Measurements from ENCODE around the gene SAMD4A.

The SAMD4A gene

DNA sequence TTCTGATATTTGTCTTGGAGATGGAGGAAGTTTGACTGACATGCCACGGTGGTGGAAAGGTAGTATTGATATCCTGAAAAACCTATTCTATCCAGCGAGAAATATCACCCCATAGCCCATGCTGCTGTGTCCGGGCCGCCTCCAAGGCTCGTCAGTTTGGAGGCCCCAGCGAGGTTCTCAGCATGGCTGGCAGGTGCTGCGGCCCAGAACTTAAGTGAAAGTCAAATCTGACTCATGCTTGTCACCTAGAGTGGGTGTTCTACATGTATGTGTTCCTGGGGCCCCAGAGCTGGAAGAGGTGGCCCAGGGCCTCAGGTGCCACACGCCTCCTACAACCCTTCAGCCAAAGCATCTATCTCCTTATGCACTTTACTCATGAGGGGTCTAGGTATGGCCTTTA is 242.8 kb downstream of the SAMD4A start:
- Histone ChIP-seq H3K9me3 (ENCODE audit: insufficient read depth, low read length) (no peaks in the 10 kb centered on the region; the same call in 1 of the 2 replicates), H3K36me3 (ENCODE audit: insufficient read depth, insufficient read length, low read length) (no peaks in the 10 kb centered on the region), H3K4me1 (ENCODE audit: insufficient read depth, insufficient read length) (peaks cover 7% of the 10 kb centered on the region), H3K27me3 (ENCODE audit: insufficient read depth, insufficient read length) (peaks cover 9% of the 10 kb centered on the region), H3K9ac (ENCODE audit: insufficient read length, low read depth) (no peak overlapping the region), H3K4me3 (ENCODE audit: insufficient read length, low read depth) (no peak overlapping the region)
- TF ChIP-seq SUZ12 (IDR thresholded peaks at IDR 0.05; ENCODE audit: extremely low read depth, insufficient read depth, insufficient read length): no peak
- TF ChIP-seq YY1 (IDR thresholded peaks at IDR 0.05; ENCODE audit: insufficient read depth, insufficient read length): no peak
- no peak for TF ChIP-seq ZNF274 (IDR thresholded peaks at IDR 0.05; ENCODE audit: low read depth, low read length)
- DNase-seq (ENCODE audit: low read depth, low spot score): no peak

DNA sequence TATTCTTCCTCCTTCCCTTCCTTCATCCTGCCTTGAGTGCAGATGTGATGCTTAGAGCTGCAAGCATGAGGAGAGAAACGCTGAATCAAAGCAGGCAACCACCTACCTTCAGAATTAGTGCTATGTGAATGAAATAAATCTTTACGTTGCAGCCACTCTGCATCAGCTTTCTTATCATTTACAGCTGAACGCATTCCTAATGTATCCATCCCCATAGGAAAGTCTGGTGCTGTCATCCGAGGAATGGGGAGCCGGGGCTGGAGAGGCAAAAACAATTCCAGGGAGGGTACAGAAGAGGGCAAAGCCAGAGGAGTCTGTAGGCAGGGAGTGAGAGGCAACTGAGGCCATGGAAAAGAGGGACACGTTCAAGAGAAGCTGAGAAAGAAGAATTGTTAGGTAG is 245.7 kb downstream of the SAMD4A start:
- H3K36me3 ChIP-seq (ENCODE audit: insufficient read depth, insufficient read length, low read length): no peaks in the 10 kb centered on the region
- no peaks in the 10 kb centered on the region for H3K4me1 ChIP-seq (ENCODE audit: insufficient read depth, insufficient read length)
- H3K4me3 ChIP-seq (ENCODE audit: insufficient read length, low read depth): no peak overlapping the region
- no peak overlapping the region for H3K9ac ChIP-seq (ENCODE audit: insufficient read length, low read depth)
- H3K27me3 ChIP-seq (ENCODE audit: insufficient read depth, insufficient read length): no peaks in the 10 kb centered on the region
- H3K9me3 ChIP-seq (ENCODE audit: insufficient read depth, low read length): no peaks in the 10 kb centered on the region; the same call in 1 of the 2 replicates
- no peak for TF ChIP-seq YY1 (IDR thresholded peaks at IDR 0.05; ENCODE audit: insufficient read depth, insufficient read length)
- no peak for TF ChIP-seq SUZ12 (IDR thresholded peaks at IDR 0.05; ENCODE audit: extremely low read depth, insufficient read depth, insufficient read length)
- TF ChIP-seq ZNF274 (IDR thresholded peaks at IDR 0.05; ENCODE audit: low read depth, low read length): no peak
- no peak for DNase-seq (ENCODE audit: low read depth, low spot score)

- no peaks in the 10 kb centered on the region for H3K4me1 ChIP-seq (ENCODE audit: insufficient read depth, insufficient read length)
Measured at GRCh38 chr14:54813081-54813480, 246.2 kb downstream of the SAMD4A start.

DNA sequence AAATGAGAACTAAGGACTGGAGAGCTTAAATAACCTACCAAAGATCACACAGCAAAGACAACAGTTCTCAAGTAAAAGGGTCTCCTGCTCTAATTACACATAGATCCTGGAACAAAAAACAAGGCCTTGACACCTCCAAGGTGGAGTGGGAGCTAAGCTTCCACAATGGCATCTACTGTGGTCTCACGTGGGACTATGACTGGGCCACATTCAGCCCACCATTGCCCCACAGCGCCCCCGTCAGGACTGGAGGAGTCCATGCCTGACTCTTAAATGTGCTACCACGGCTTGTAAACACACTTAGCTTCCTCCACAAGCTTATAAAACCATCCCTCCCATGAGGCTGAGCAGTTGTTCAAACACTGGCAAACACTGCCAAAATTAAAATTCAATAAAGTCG is 247.1 kb downstream of the SAMD4A start:
- no peak overlapping the region for H3K9ac ChIP-seq (ENCODE audit: insufficient read length, low read depth)
- no peak overlapping the region for H3K4me3 ChIP-seq (ENCODE audit: insufficient read length, low read depth)
- no peaks in the 10 kb centered on the region for H3K36me3 ChIP-seq (ENCODE audit: insufficient read depth, insufficient read length, low read length)
- no peaks in the 10 kb centered on the region for H3K4me1 ChIP-seq (ENCODE audit: insufficient read depth, insufficient read length)
- H3K9me3 ChIP-seq (ENCODE audit: insufficient read depth, low read length): no peaks in the 10 kb centered on the region; the same call in 1 of the 2 replicates
- TF ChIP-seq SUZ12 (IDR thresholded peaks at IDR 0.05; ENCODE audit: extremely low read depth, insufficient read depth, insufficient read length) (no peak), ZNF274 (IDR thresholded peaks at IDR 0.05; ENCODE audit: low read depth, low read length) (no peak), YY1 (IDR thresholded peaks at IDR 0.05; ENCODE audit: insufficient read depth, insufficient read length) (no peak)
- no peak for DNase-seq (ENCODE audit: low read depth, low spot score)
- no peaks in the 10 kb centered on the region for H3K27me3 ChIP-seq (ENCODE audit: insufficient read depth, insufficient read length)

More at GRCh38 chr14:54813081-54813480, 246.2 kb downstream of the SAMD4A start:
- Histone ChIP-seq H3K36me3 (ENCODE audit: insufficient read depth, insufficient read length, low read length) (no peaks in the 10 kb centered on the region), H3K27me3 (ENCODE audit: insufficient read depth, insufficient read length) (no peaks in the 10 kb centered on the region), H3K9ac (ENCODE audit: insufficient read length, low read depth) (no peak overlapping the region), H3K9me3 (ENCODE audit: insufficient read depth, low read length) (no peaks in the 10 kb centered on the region; the same call in 1 of the 2 replicates), H3K4me3 (ENCODE audit: insufficient read length, low read depth) (no peak overlapping the region)
- TF ChIP-seq ZNF274 (IDR thresholded peaks at IDR 0.05; ENCODE audit: low read depth, low read length) (no peak), YY1 (IDR thresholded peaks at IDR 0.05; ENCODE audit: insufficient read depth, insufficient read length) (no peak), SUZ12 (IDR thresholded peaks at IDR 0.05; ENCODE audit: extremely low read depth, insufficient read depth, insufficient read length) (no peak)
- no peak for DNase-seq (ENCODE audit: low read depth, low spot score)

GRCh38 chr14:54815016-54815415 is 248.1 kb downstream of the SAMD4A start:
- Histone ChIP-seq H3K36me3 (ENCODE audit: insufficient read depth, insufficient read length, low read length) (no peaks in the 10 kb centered on the region), H3K9me3 (ENCODE audit: insufficient read depth, low read length) (no peaks in the 10 kb centered on the region; the same call in 1 of the 2 replicates), H3K27me3 (ENCODE audit: insufficient read depth, insufficient read length) (no peaks in the 10 kb centered on the region), H3K4me1 (ENCODE audit: insufficient read depth, insufficient read length) (no peaks in the 10 kb centered on the region), H3K4me3 (ENCODE audit: insufficient read length, low read depth) (no peak overlapping the region), H3K9ac (ENCODE audit: insufficient read length, low read depth) (no peak overlapping the region)
- no peak for TF ChIP-seq ZNF274 (IDR thresholded peaks at IDR 0.05; ENCODE audit: low read depth, low read length)
- TF ChIP-seq YY1 (IDR thresholded peaks at IDR 0.05; ENCODE audit: insufficient read depth, insufficient read length): no peak
- no peak for TF ChIP-seq SUZ12 (IDR thresholded peaks at IDR 0.05; ENCODE audit: extremely low read depth, insufficient read depth, insufficient read length)
- DNase-seq (ENCODE audit: low read depth, low spot score): no peak

DNA sequence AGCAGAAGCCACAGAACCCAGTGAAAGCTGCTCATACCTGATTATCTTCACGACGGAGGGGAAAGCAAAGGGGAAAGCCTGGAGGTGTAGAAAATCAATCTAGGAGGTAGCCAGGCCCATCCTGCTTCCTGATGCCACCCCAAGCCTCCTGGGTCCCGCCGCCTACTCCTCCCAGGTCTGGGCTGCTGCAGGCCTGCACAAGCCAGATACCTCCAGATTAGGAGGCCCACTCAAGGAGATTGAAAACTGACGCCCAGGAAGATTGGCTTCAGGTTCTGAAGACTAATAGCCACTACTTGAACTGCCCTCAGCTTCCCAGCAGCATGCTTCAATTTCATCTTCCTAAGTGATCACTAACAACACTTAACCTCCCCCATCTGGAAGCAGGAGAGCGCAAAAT is 248.6 kb downstream of the SAMD4A start:
- TF ChIP-seq YY1 (IDR thresholded peaks at IDR 0.05; ENCODE audit: insufficient read depth, insufficient read length) (no peak), ZNF274 (IDR thresholded peaks at IDR 0.05; ENCODE audit: low read depth, low read length) (no peak), SUZ12 (IDR thresholded peaks at IDR 0.05; ENCODE audit: extremely low read depth, insufficient read depth, insufficient read length) (no peak)
- H3K27me3 ChIP-seq (ENCODE audit: insufficient read depth, insufficient read length): no peaks in the 10 kb centered on the region
- no peak overlapping the region for H3K4me3 ChIP-seq (ENCODE audit: insufficient read length, low read depth)
- no peaks in the 10 kb centered on the region; the same call in 1 of the 2 replicates for H3K9me3 ChIP-seq (ENCODE audit: insufficient read depth, low read length)
- H3K9ac ChIP-seq (ENCODE audit: insufficient read length, low read depth): no peak overlapping the region
- H3K4me1 ChIP-seq (ENCODE audit: insufficient read depth, insufficient read length): no peaks in the 10 kb centered on the region
- DNase-seq (ENCODE audit: low read depth, low spot score): no peak
- H3K36me3 ChIP-seq (ENCODE audit: insufficient read depth, insufficient read length, low read length): no peaks in the 10 kb centered on the region

- Histone ChIP-seq H3K9ac (ENCODE audit: insufficient read length, low read depth) (no peak overlapping the region), H3K4me1 (ENCODE audit: insufficient read depth, insufficient read length) (no peaks in the 10 kb centered on the region), H3K9me3 (ENCODE audit: insufficient read depth, low read length) (no peaks in the 10 kb centered on the region; the same call in 1 of the 2 replicates), H3K4me3 (ENCODE audit: insufficient read length, low read depth) (no peak overlapping the region), H3K27me3 (ENCODE audit: insufficient read depth, insufficient read length) (no peaks in the 10 kb centered on the region), H3K36me3 (ENCODE audit: insufficient read depth, insufficient read length, low read length) (no peaks in the 10 kb centered on the region)
- TF ChIP-seq YY1 (IDR thresholded peaks at IDR 0.05; ENCODE audit: insufficient read depth, insufficient read length) (no peak), SUZ12 (IDR thresholded peaks at IDR 0.05; ENCODE audit: extremely low read depth, insufficient read depth, insufficient read length) (no peak), ZNF274 (IDR thresholded peaks at IDR 0.05; ENCODE audit: low read depth, low read length) (no peak)
- DNase-seq (ENCODE audit: low read depth, low spot score): no peak
Measured at GRCh38 chr14:54816450-54816849, 249.5 kb downstream of the SAMD4A start.
